Measurements from ENCODE around the gene DPYD.

DNA sequence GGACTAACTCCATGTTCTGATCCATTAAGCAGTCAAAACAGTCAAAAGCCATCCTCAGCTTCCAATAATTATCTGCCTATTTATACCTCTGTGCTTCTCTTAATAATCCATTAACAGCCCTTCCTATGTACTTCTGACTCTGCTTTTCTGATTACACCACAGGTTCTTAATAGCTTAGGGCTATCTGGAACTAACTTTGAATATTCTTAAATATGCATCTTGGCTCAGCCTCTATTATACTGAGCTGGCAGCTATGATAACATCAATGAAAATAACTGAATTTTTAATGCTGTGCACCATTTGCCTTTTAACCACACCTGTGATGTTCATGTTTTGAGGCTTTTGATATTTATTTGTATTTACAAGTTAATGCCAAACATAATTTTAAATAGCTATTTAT, 175.9 kb downstream of the DPYD start:
- no peak for TF ChIP-seq CTCF (IDR thresholded peaks at IDR 0.05)
- no peak for TF ChIP-seq POLR2A (IDR thresholded peaks at IDR 0.05)

Data from uterus (tissue), 2 donors.